SK-N-SH (cell line): ENCODE measurements around the gene AP1S1. TPM values are rescaled to one million over a fixed set of nuclear protein-coding genes. Genes with fewer than 3 reads are reported as not detected.

Source experiments
- CTCF ChIA-PET: fragments of 300-600, 350-600 bp; formaldehyde crosslinking; extraction: SDS; loops from one replicate; lab custom pipeline; 2021; lab: Yijun Ruan, JAX
- POLR2A ChIA-PET: fragments of 350-600 bp; sonication (Branson Sonifier 250); formaldehyde crosslinking; extraction: SDS; loops from one replicate; lab custom pipeline; 2020; ENCODE audit warnings: antibody characterized with exemption, inconsistent platforms; lab: Yijun Ruan, JAX
- DNase-seq: peaks from one replicate; pipeline ENCODE4 v3.0.0; 2012
- H2AFZ ChIP-seq: fragments of 200-600 bp; sonication (generic); 2 replicates; pipeline ENCODE4 v1.8.1; 2016; ENCODE audit warnings: antibody characterized with exemption, mild to moderate bottlenecking, low read depth
- H3F3A ChIP-seq: fragments of 200-600 bp; sonication (generic); replicated peaks from 2 replicates; pipeline ENCODE3; 2016; ENCODE audit warnings: antibody characterized with exemption, mild to moderate bottlenecking; ENCODE audit not compliant: insufficient read depth
- H3K27ac ChIP-seq, 2 experiments: fragments of 200-500 bp in 1 of 2; fragments of 200-600 bp in 1 of 2; sonication (Bioruptor generic) in 1 of 2; sonication (generic), shearing (Covaris generic) in 1 of 2; 2 replicates each; pipeline versions ENCODE4 v1.5.1 to v1.6.1; 2014 to 2016; ENCODE audit warnings: low read depth in 2 of 2, inconsistent platforms in 1 of 2, low read length in 1 of 2, mild to moderate bottlenecking in 1 of 2, mixed read lengths in 1 of 2
- H3K27me3 ChIP-seq: fragments of 200-600 bp; sonication (generic), shearing (Covaris generic); 2 replicates; pipeline ENCODE4 v1.6.1; 2016; ENCODE audit warnings: mixed run types; ENCODE audit not compliant: insufficient read depth
- H3K36me3 ChIP-seq, 2 experiments: fragments of 200-500 bp in 1 of 2; fragments of 200-600 bp in 1 of 2; sonication (Bioruptor generic) in 1 of 2; sonication (generic) in 1 of 2; replicated peaks in 1 of 2; 2 replicates each; pipeline versions ENCODE3 to v1.5.1; 2014 to 2016; ENCODE audit warnings: low read length in 1 of 2, mild to moderate bottlenecking in 1 of 2; ENCODE audit not compliant: insufficient read depth in 2 of 2, control insufficient read depth in 1 of 2
- H3K4me1 ChIP-seq, 2 experiments: fragments of 200-500 bp in 1 of 2; fragments of 200-600 bp in 1 of 2; sonication (Bioruptor generic) in 1 of 2; sonication (generic), shearing (Covaris generic) in 1 of 2; 2 replicates each; pipeline versions ENCODE4 v1.5.1 to v1.6.1; 2014 to 2016; ENCODE audit warnings: low read depth in 1 of 2, low read length in 1 of 2, mixed run types in 1 of 2; ENCODE audit not compliant: insufficient read depth in 2 of 2, control insufficient read depth in 1 of 2
- H3K4me2 ChIP-seq: fragments of 200-600 bp; sonication (generic), shearing (Covaris generic); 2 replicates; pipeline ENCODE4 v1.6.1; 2017; ENCODE audit warnings: mixed run types
- H3K4me3 ChIP-seq, 2 experiments: fragments of 200-500 bp in 1 of 2; fragments of 200-600 bp in 1 of 2; sonication (Bioruptor generic) in 1 of 2; sonication (generic), shearing (Covaris generic) in 1 of 2; 2 replicates each; pipeline versions ENCODE4 v1.5.1 to v1.8.1; 2014 to 2016; ENCODE audit warnings: low read depth in 2 of 2, inconsistent platforms in 1 of 2, low read length in 1 of 2, mild to moderate bottlenecking in 1 of 2, mixed read lengths in 1 of 2, moderate library complexity in 1 of 2
- H3K79me2 ChIP-seq: fragments of 200-600 bp; sonication (generic); 2 replicates; pipeline ENCODE4 v1.8.1; 2017; ENCODE audit warnings: mild to moderate bottlenecking; ENCODE audit not compliant: insufficient read depth
- H3K9ac ChIP-seq: fragments of 200-600 bp; sonication (generic); 2 replicates; pipeline ENCODE4 v1.6.1; 2017; ENCODE audit warnings: mixed run types
- H3K9me2 ChIP-seq: fragments of 200-600 bp; sonication (generic); 2 replicates; pipeline ENCODE4 v1.6.1; 2017; ENCODE audit warnings: mixed run types
- H3K9me3 ChIP-seq: fragments of 200-600 bp; sonication (generic); 2 replicates; pipeline ENCODE4 v1.6.1; 2017; ENCODE audit warnings: mixed run types, mild to moderate bottlenecking, moderate library complexity
- H4K20me1 ChIP-seq: fragments of 200-600 bp; sonication (generic); 2 replicates; pipeline ENCODE4 v1.6.1; 2017; ENCODE audit warnings: mild to moderate bottlenecking, mixed run types; ENCODE audit not compliant: insufficient read depth
- ELF1 ChIP-seq: IDR thresholded peaks from 2 replicates; pipeline ENCODE4 v1.4.0; 2012
- EP300 ChIP-seq, 2 experiments: IDR thresholded peaks; 2 replicates each; pipeline versions ENCODE4 v1.4.0 to v1.6.1; 2012; ENCODE audit warnings: borderline replicate concordance in 1 of 2, low read depth in 1 of 2, low read length in 1 of 2
- EZH2phosphoT487 ChIP-seq: fragments of 200-600 bp; sonication (generic); IDR thresholded peaks from 2 replicates; pipeline ENCODE4 v1.6.1; 2017; ENCODE audit warnings: low read depth, mixed run types, mild to moderate bottlenecking, antibody characterized with exemption, moderate library complexity, borderline replicate concordance
- FOSL2 ChIP-seq: IDR thresholded peaks from 2 replicates; pipeline ENCODE4 v1.4.0; 2012; ENCODE audit warnings: low read depth, mild to moderate bottlenecking, moderate library complexity, borderline replicate concordance
- FOXM1 ChIP-seq: IDR thresholded peaks from 2 replicates; pipeline ENCODE4 v1.4.0; 2012; ENCODE audit warnings: low read depth, mild to moderate bottlenecking
- GABPA ChIP-seq: IDR thresholded peaks from 2 replicates; pipeline ENCODE4 v1.4.0; 2012; ENCODE audit warnings: low read depth, mild to moderate bottlenecking
- JUND ChIP-seq: IDR thresholded peaks from 2 replicates; pipeline ENCODE4 v1.4.0; 2012
- MXI1 ChIP-seq: IDR thresholded peaks from 2 replicates; pipeline ENCODE4 v1.6.1; 2012; ENCODE audit warnings: mild to moderate bottlenecking, low read depth, low read length, improper control_type of control experiment
- NFIC ChIP-seq: IDR thresholded peaks from 2 replicates; pipeline ENCODE4 v1.4.0; 2012; ENCODE audit warnings: borderline replicate concordance
- PBX3 ChIP-seq: IDR thresholded peaks from 2 replicates; pipeline ENCODE4; 2012
- RCOR1 ChIP-seq: fragments of 150-350 bp; IDR thresholded peaks from 2 replicates; pipeline ENCODE4 v1.6.1; 2017; ENCODE audit warnings: antibody characterized with exemption, low read length
- SIN3A ChIP-seq: IDR thresholded peaks from 2 replicates; pipeline ENCODE4 v1.6.1; 2012; ENCODE audit warnings: low read depth, mild to moderate bottlenecking, low read length, moderate library complexity, borderline replicate concordance
- SMC3 ChIP-seq: IDR thresholded peaks from 2 replicates; pipeline ENCODE4 v1.6.1; 2012; ENCODE audit warnings: low read depth, low read length, improper control_type of control experiment
- TAF1 ChIP-seq: IDR thresholded peaks from 2 replicates; pipeline ENCODE4 v1.6.1; 2012; ENCODE audit warnings: low read depth, mild to moderate bottlenecking, low read length, moderate library complexity, borderline replicate concordance
- TCF12 ChIP-seq: IDR thresholded peaks from 2 replicates; pipeline ENCODE4 v1.4.0; 2012
- TEAD4 ChIP-seq: IDR thresholded peaks from 2 replicates; pipeline ENCODE4 v1.4.0; 2012; ENCODE audit warnings: mild to moderate bottlenecking, borderline replicate concordance; ENCODE audit not compliant: insufficient read depth
- USF1 ChIP-seq: IDR thresholded peaks from 2 replicates; pipeline ENCODE4 v1.4.0; 2012; ENCODE audit warnings: low read depth, borderline replicate concordance
- USF2 ChIP-seq: fragments of 150-350 bp; IDR thresholded peaks from 2 replicates; pipeline ENCODE4 v1.6.1; 2017; ENCODE audit warnings: antibody characterized with exemption, low read length, low read depth, borderline replicate concordance
- YY1 ChIP-seq: IDR thresholded peaks from 2 replicates; pipeline ENCODE4 v1.4.0; 2012; ENCODE audit warnings: low read depth, mild to moderate bottlenecking
- WGBS: methylation state at CpG from one replicate; pipeline ENCODE4 v1.1.6; 2017; ENCODE audit warnings: low lambda C conversion rate; 5-methylcytosine and 5-hydroxymethylcytosine counted together
- polyA plus RNA-seq, 3 experiments: library from polyadenylated mRNA; depleted of rRNA; stranded (reverse); fragments of >200 nt; gene quantifications; 2 replicates each; pipeline ENCODE4 v1.2.3, GENCODE V29; 2012
- TF ChIP-seq, protein P1 (sequence below): IDR thresholded peaks from 2 replicates; pipeline ENCODE4 v1.6.1; 2012; ENCODE audit warnings: mild to moderate bottlenecking, low read depth, low read length, moderate library complexity

The AP1S1 gene
- polyA plus RNA-seq, 1 of the 3 experiments (the other 2 are of a cell fraction), result 616 TPM

DNA sequence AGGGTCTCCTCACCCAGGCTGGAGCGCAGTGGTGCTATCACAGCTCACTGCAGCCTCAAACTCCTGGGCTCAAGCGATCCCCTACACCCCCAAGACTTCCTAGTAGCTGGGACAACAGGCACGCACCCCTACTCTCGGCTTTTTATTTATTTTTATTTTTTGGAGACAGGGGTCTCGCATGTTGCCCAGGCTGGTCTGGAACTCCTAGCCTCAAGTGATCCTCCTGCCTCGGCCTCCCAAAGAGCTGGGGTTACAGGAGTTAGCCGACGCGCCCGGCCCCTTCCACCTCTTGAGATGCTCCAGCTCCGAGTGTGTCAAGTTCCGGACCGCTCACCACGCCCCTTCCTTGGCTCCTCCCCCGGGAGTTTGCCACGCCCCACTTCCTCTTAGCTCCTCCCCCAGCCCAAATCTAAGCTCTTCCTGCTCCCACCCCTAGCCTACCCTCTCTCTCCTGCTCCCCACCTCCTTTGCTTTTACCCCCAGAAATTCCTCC lies 19.5 kb downstream of the AP1S1 start:
- no peak overlapping the region for H3K9ac ChIP-seq
- TF ChIP-seq MXI1 (no peak), SIN3A (no peak), YY1 (no peak)
- H3K27ac ChIP-seq, result no peak overlapping the region
- H3K4me1 ChIP-seq, result peaks cover 8 to 22% of the 10 kb centered on the region in 2 experiments; a peak in 3 of 4 replicates
- ChIA-PET CTCF (interaction anchor here (1.1 to 6.7 kb wide), 8 partner anchors 11 to 109 kb away, joined by 3 to 43 read pairs (median 5); partner anchors contain the start of gene FIS1), POLR2A (interaction anchor here (0.6 to 2.0 kb wide), 3 partner anchors 8 to 567 kb away, joined by 3 to 8 read pairs (median 4); partner anchors contain the start of gene VGF)
- peaks cover 11% of the 10 kb centered on the region; the same call in 1 of the 2 replicates for H3K27me3 ChIP-seq
- H2AFZ ChIP-seq, result no peak overlapping the region
- no peaks in the 10 kb centered on the region for H4K20me1 ChIP-seq
- H3K4me2 ChIP-seq, result no peak overlapping the region
- H3K36me3 ChIP-seq, result no peaks in the 10 kb centered on the region
- WGBS, result 76% methylated on average over 16 of the region's 16 CpGs
- no peaks in the 10 kb centered on the region for H3K79me2 ChIP-seq
- no peaks in the 10 kb centered on the region for H3K9me2 ChIP-seq
- DNase-seq, result peak; percentile 80
- H3K9me3 ChIP-seq, result no peaks in the 10 kb centered on the region
- peaks cover 7% of the 10 kb centered on the region for H3F3A ChIP-seq
- H3K4me3 ChIP-seq, result no peak overlapping the region

DNA sequence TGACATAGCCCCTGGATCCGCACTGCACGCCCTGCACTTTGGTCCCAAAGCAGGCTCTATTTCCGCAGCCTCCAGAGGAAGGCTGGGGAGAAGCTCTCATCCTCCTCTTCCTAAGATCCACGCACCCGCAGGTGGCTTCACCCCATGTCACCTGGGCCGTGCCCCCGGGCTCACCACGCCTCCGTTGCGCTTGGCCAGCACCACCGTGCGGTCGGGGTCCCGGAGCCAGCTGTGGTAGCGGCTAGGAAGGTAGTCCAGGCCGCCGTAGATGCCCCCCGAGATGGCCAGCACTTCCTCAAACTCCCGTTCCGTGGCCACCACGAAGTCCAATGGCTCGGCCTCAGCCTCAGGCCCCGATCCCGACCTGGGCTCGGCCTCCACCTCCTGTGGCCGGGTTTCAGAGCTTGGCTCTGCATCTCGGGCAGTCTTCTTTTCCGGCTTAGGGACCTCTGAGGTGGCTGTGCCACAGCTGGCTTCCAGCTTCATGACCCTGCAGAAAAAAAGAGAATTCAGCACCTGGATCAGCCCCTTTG lies 20.1 kb downstream of the AP1S1 start:
- peak; percentile 16 for DNase-seq
- peaks cover 6% of the 10 kb centered on the region for H3F3A ChIP-seq
- H4K20me1 ChIP-seq, result no peaks in the 10 kb centered on the region
- H3K36me3 ChIP-seq, result no peaks in the 10 kb centered on the region
- no peak overlapping the region for H3K9ac ChIP-seq
- H2AFZ ChIP-seq, result no peak overlapping the region
- no peak overlapping the region for H3K4me2 ChIP-seq
- ChIA-PET CTCF (interaction anchor here (1.1 to 6.7 kb wide), 7 partner anchors 12 to 108 kb away, joined by 4 to 43 read pairs (median 5); partner anchors contain the start of gene FIS1), POLR2A (interaction anchor here (0.6 to 2.0 kb wide), 3 partner anchors 9 to 566 kb away, joined by 3 to 8 read pairs (median 4); partner anchors contain the start of gene VGF)
- no peaks in the 10 kb centered on the region for H3K9me2 ChIP-seq
- peaks cover 2 to 20% of the 10 kb centered on the region in 2 experiments; a peak in 3 of 4 replicates for H3K4me1 ChIP-seq
- peaks cover 14% of the 10 kb centered on the region; the same call in 1 of the 2 replicates for H3K27me3 ChIP-seq
- H3K27ac ChIP-seq, result no peak overlapping the region
- 88% methylated on average over 27 of the region's 28 CpGs for WGBS
- no peak for TF ChIP-seq FOXM1
- TF ChIP-seq USF1, result no peak
- no peak for TF ChIP-seq GABPA
- no peak for TF ChIP-seq ELF1
- TF ChIP-seq RCOR1, result no peak
- TF ChIP-seq JUND, result no peak
- TF ChIP-seq TEAD4, result no peak
- no peak for TF ChIP-seq EZH2phosphoT487
- no peak for TF ChIP-seq NFIC
- no peak for TF ChIP-seq EP300 (IDR thresholded peaks at IDR 0.05; ENCODE audit: borderline replicate concordance in 1 of 2, low read depth in 1 of 2, low read length in 1 of 2)
- TF ChIP-seq SIN3A, result no peak
- TF ChIP-seq, protein P1, sequence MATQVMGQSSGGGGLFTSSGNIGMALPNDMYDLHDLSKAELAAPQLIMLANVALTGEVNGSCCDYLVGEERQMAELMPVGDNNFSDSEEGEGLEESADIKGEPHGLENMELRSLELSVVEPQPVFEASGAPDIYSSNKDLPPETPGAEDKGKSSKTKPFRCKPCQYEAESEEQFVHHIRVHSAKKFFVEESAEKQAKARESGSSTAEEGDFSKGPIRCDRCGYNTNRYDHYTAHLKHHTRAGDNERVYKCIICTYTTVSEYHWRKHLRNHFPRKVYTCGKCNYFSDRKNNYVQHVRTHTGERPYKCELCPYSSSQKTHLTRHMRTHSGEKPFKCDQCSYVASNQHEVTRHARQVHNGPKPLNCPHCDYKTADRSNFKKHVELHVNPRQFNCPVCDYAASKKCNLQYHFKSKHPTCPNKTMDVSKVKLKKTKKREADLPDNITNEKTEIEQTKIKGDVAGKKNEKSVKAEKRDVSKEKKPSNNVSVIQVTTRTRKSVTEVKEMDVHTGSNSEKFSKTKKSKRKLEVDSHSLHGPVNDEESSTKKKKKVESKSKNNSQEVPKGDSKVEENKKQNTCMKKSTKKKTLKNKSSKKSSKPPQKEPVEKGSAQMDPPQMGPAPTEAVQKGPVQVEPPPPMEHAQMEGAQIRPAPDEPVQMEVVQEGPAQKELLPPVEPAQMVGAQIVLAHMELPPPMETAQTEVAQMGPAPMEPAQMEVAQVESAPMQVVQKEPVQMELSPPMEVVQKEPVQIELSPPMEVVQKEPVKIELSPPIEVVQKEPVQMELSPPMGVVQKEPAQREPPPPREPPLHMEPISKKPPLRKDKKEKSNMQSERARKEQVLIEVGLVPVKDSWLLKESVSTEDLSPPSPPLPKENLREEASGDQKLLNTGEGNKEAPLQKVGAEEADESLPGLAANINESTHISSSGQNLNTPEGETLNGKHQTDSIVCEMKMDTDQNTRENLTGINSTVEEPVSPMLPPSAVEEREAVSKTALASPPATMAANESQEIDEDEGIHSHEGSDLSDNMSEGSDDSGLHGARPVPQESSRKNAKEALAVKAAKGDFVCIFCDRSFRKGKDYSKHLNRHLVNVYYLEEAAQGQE, result no peak
- no peak for TF ChIP-seq SMC3
- no peak for TF ChIP-seq TCF12
- TF ChIP-seq FOSL2, result no peak
- TF ChIP-seq USF2, result no peak
- TF ChIP-seq TAF1, result no peak
- no peak for TF ChIP-seq PBX3
- H3K79me2 ChIP-seq, result no peaks in the 10 kb centered on the region
- no peaks in the 10 kb centered on the region for H3K9me3 ChIP-seq
- no peak overlapping the region for H3K4me3 ChIP-seq
